ENCODE measurements around the gene GIT1.
"Not testable (repeated sequence)": the region's sequence is repeated elsewhere in the genome, so short reads cannot be mapped to it uniquely, and the experiment has no call there.

The GIT1 gene

GRCh38 chr17:29567554-29568330, 21.7 kb downstream of the GIT1 start:
- DNase-seq = peak; percentile 78 to 91

- no peak for DNase-seq
Measured at GRCh38 chr17:29567304-29567553, 22.2 kb downstream of the GIT1 start.

GRCh38 chr17:29566473-29567303, 22.8 kb downstream of the GIT1 start, which contains the start of gene ABHD15:
ABHD15 (minus strand) TSS chr17:29567037; CDS start chr17:29566966, 71 bp downstream.
- DNase-seq = peak; percentile 39 to 91

GRCh38 chr17:29565643-29566472, 23.6 kb downstream of the GIT1 start:
- peak; percentile 39 to 86 for DNase-seq

GRCh38 chr17:29563816-29564215, 25.6 kb downstream of the GIT1 start:
- no peak for DNase-seq

- DNase-seq = no peak
Measured at GRCh38 chr17:29562615-29563014, 26.8 kb downstream of the GIT1 start.

GRCh38 chr17:29561554-29562517, 27.6 kb downstream of the GIT1 start:
- no peak for DNase-seq

GRCh38 chr17:29560316-29560715, 29.1 kb downstream of the GIT1 start:
- DNase-seq = no peak

GRCh38 chr17:29559640-29560039, 29.8 kb downstream of the GIT1 start:
- no peak for DNase-seq

- not testable (repeated sequence) for DNase-seq
Measured at GRCh38 chr17:29558139-29558538, 31.3 kb downstream of the GIT1 start.

- no peak for DNase-seq
Measured at GRCh38 chr17:29557739-29558116, 31.7 kb downstream of the GIT1 start.

- DNase-seq = no peak
Measured at GRCh38 chr17:29557085-29557738, 32.2 kb downstream of the GIT1 start.

- peak in 1 of 2 experiments; percentile 25 for DNase-seq
Measured at GRCh38 chr17:29555840-29556239, 33.6 kb downstream of the GIT1 start.

GRCh38 chr17:29549177-29549923, 40.1 kb downstream of the GIT1 start:
- no peak for DNase-seq

- no peak for DNase-seq
Measured at GRCh38 chr17:29546830-29547229, 42.6 kb downstream of the GIT1 start.

GRCh38 chr17:29546085-29546484, 43.4 kb downstream of the GIT1 start:
- DNase-seq = no peak

- no peak for DNase-seq
Measured at GRCh38 chr17:29544066-29544465, 45.4 kb downstream of the GIT1 start.

GRCh38 chr17:29533976-29534375, 55.5 kb downstream of the GIT1 start:
- DNase-seq = no peak

- DNase-seq = no peak
Measured at GRCh38 chr17:29526322-29526721, 63.1 kb downstream of the GIT1 start.

- no peak for DNase-seq
Measured at GRCh38 chr17:29524692-29525091, 64.8 kb downstream of the GIT1 start.

Measured in NCI-H526 (cell line).